HEK293 (cell line): ENCODE results near the gene UBAC2.

ENCODE experiments used
- CTCF ChIA-PET: fragments of 350-600 bp; formaldehyde crosslinking; extraction: SDS; loops from one replicate; lab custom pipeline; 2021; ENCODE audit warnings: antibody characterized with exemption; lab: Yijun Ruan, JAX
- POLR2A ChIA-PET: fragments of 300-600 bp; formaldehyde crosslinking; extraction: SDS; loops from one replicate; lab custom pipeline; 2020; ENCODE audit warnings: antibody characterized with exemption, inconsistent platforms; lab: Yijun Ruan, JAX
- H3K27ac ChIP-seq: fragments of 200-500 bp; sonication (Bioruptor generic); 2 replicates; pipeline ENCODE4 v1.5.1; 2014; ENCODE audit warnings: low read depth, low read length, control low read depth, inconsistent platforms; ENCODE audit errors: extremely low read depth
- H3K36me3 ChIP-seq, 2 experiments: fragments of 200-500 bp in 1 of 2; sonication (Bioruptor generic) in 1 of 2; 1 replicate in 1 of 2; 2 replicates in 1 of 2; pipeline ENCODE4 v1.5.1; 2014 to 2017; ENCODE audit warnings: inconsistent platforms in 2 of 2, low read length in 2 of 2; ENCODE audit not compliant: control insufficient read depth in 2 of 2, insufficient read depth in 1 of 2
- H3K4me1 ChIP-seq: fragments of 200-500 bp; sonication (Bioruptor generic); 2 replicates; pipeline ENCODE4 v1.5.1; 2014; ENCODE audit warnings: mild to moderate bottlenecking, low read length, inconsistent platforms; ENCODE audit not compliant: control insufficient read depth, insufficient read depth
- H3K4me3 ChIP-seq: 2 replicates; pipeline ENCODE4 v1.5.1; 2011; ENCODE audit warnings: low read depth, mild to moderate bottlenecking, control low read depth, low read length, moderate library complexity
- H3K9me3 ChIP-seq: fragments of 200-500 bp; sonication (Bioruptor generic); 2 replicates; pipeline ENCODE4 v1.5.1; 2014; ENCODE audit warnings: low read depth, low read length, inconsistent platforms; ENCODE audit not compliant: control insufficient read depth, insufficient read depth
- KLF9 ChIP-seq: fragments of 450-650 bp; formaldehyde crosslinking; IDR thresholded peaks from 2 replicates; pipeline ENCODE4 v1.5.1; 2016; ENCODE audit warnings: missing biosample characterization, missing genetic modification characterization, low read depth
- OVOL3 ChIP-seq: fragments of 450-650 bp; formaldehyde crosslinking; IDR thresholded peaks from 2 replicates; pipeline ENCODE4 v1.5.1; 2016; ENCODE audit warnings: missing biosample characterization, missing genetic modification characterization
- RBAK ChIP-seq: fragments of 450-650 bp; formaldehyde crosslinking; IDR thresholded peaks from 2 replicates; pipeline ENCODE4 v1.5.1; 2016; ENCODE audit warnings: missing biosample characterization, missing genetic modification characterization
- SCRT1 ChIP-seq: fragments of 450-650 bp; formaldehyde crosslinking; IDR thresholded peaks from 2 replicates; pipeline ENCODE4 v1.5.1; 2016; ENCODE audit warnings: missing biosample characterization, missing genetic modification characterization, borderline replicate concordance
- SCRT2 ChIP-seq: fragments of 450-650 bp; formaldehyde crosslinking; IDR thresholded peaks from 2 replicates; pipeline ENCODE4 v1.5.1; 2016; ENCODE audit warnings: missing biosample characterization, missing genetic modification characterization
- ZBTB17 ChIP-seq: fragments of 450-650 bp; formaldehyde crosslinking; IDR thresholded peaks from 2 replicates; pipeline ENCODE4 v1.5.1; 2016; ENCODE audit warnings: missing biosample characterization, missing genetic modification characterization
- ZFHX2 ChIP-seq: fragments of 450-650 bp; formaldehyde crosslinking; conservative IDR thresholded peaks from 2 replicates; pipeline ENCODE4 v1.5.1; 2016; ENCODE audit warnings: missing biosample characterization, missing genetic modification characterization
- ZFP69B ChIP-seq: fragments of 450-650 bp; formaldehyde crosslinking; IDR thresholded peaks from 2 replicates; pipeline ENCODE4 v1.5.1; 2016; ENCODE audit warnings: missing biosample characterization, missing genetic modification characterization
- ZNF114 ChIP-seq: fragments of 450-650 bp; formaldehyde crosslinking; IDR thresholded peaks from 2 replicates; pipeline ENCODE4 v1.5.0; 2017; ENCODE audit warnings: missing biosample characterization, missing genetic modification characterization
- ZNF146 ChIP-seq: fragments of 450-650 bp; formaldehyde crosslinking; IDR thresholded peaks from 2 replicates; pipeline ENCODE4 v1.5.1; 2016; ENCODE audit warnings: missing biosample characterization, missing genetic modification characterization
- ZNF184 ChIP-seq: fragments of 450-650 bp; IDR thresholded peaks from 2 replicates; pipeline ENCODE4 v1.5.1; 2018; ENCODE audit warnings: missing biosample characterization, mild to moderate bottlenecking, missing genetic modification characterization
- ZNF221 ChIP-seq: fragments of 450-650 bp; formaldehyde crosslinking; IDR thresholded peaks from 2 replicates; pipeline ENCODE4 v1.5.1; 2017; ENCODE audit warnings: missing biosample characterization, missing genetic modification characterization, borderline replicate concordance
- ZNF366 ChIP-seq: fragments of 450-650 bp; formaldehyde crosslinking; conservative IDR thresholded peaks from 2 replicates; pipeline ENCODE4 v1.5.1; 2016; ENCODE audit warnings: missing biosample characterization, missing genetic modification characterization
- ZNF404 ChIP-seq: fragments of 450-650 bp; formaldehyde crosslinking; IDR thresholded peaks from 2 replicates; pipeline ENCODE4 v1.5.1; 2017; ENCODE audit warnings: missing biosample characterization, missing genetic modification characterization
- ZNF426 ChIP-seq: fragments of 450-650 bp; formaldehyde crosslinking; IDR thresholded peaks from 2 replicates; pipeline ENCODE4 v1.5.1; 2017; ENCODE audit warnings: missing biosample characterization, missing genetic modification characterization, mild to moderate bottlenecking, inconsistent platforms, moderate library complexity
- ZNF510 ChIP-seq: fragments of 450-650 bp; formaldehyde crosslinking; IDR thresholded peaks from 2 replicates; pipeline ENCODE4 v1.5.1; 2018; ENCODE audit warnings: mild to moderate bottlenecking, missing genetic modification characterization, missing biosample characterization; ENCODE audit not compliant: insufficient replicate concordance
- ZNF555 ChIP-seq: fragments of 450-650 bp; formaldehyde crosslinking; conservative IDR thresholded peaks from 2 replicates; pipeline ENCODE4 v1.5.1; 2017; ENCODE audit warnings: missing biosample characterization, mild to moderate bottlenecking, missing genetic modification characterization, inconsistent platforms
- ZNF561 ChIP-seq: fragments of 450-650 bp; IDR thresholded peaks from 2 replicates; pipeline ENCODE4 v1.5.1; 2018; ENCODE audit warnings: missing biosample characterization, missing genetic modification characterization, borderline replicate concordance
- ZNF596 ChIP-seq: fragments of 450-650 bp; IDR thresholded peaks from 2 replicates; pipeline ENCODE4 v1.5.0; 2018; ENCODE audit warnings: missing biosample characterization, mild to moderate bottlenecking, missing genetic modification characterization, moderate library complexity
- ZNF677 ChIP-seq: fragments of 450-650 bp; IDR thresholded peaks from 2 replicates; pipeline ENCODE4 v1.5.0; 2018; ENCODE audit warnings: missing biosample characterization, mild to moderate bottlenecking, missing genetic modification characterization, moderate library complexity
- ZNF768 ChIP-seq: fragments of 450-650 bp; formaldehyde crosslinking; IDR thresholded peaks from 2 replicates; pipeline ENCODE4 v1.5.1; 2018; ENCODE audit warnings: missing biosample characterization, mild to moderate bottlenecking, missing genetic modification characterization
- ZNF830 ChIP-seq: fragments of 450-650 bp; IDR thresholded peaks from 2 replicates; pipeline ENCODE4 v1.5.0; 2018; ENCODE audit warnings: missing biosample characterization, missing genetic modification characterization, low read depth, mild to moderate bottlenecking, moderate library complexity
- ZNF843 ChIP-seq: fragments of 450-650 bp; formaldehyde crosslinking; IDR thresholded peaks from 2 replicates; pipeline ENCODE4 v1.5.1; 2016; ENCODE audit warnings: missing biosample characterization, missing genetic modification characterization
- TF ChIP-seq, protein P1 (sequence below): fragments of 450-650 bp; formaldehyde crosslinking; IDR thresholded peaks from 2 replicates; pipeline ENCODE4 v1.5.1; 2016; ENCODE audit warnings: missing biosample characterization, missing genetic modification characterization
- TF ChIP-seq, protein P2 (sequence below): fragments of 450-650 bp; formaldehyde crosslinking; IDR thresholded peaks from 2 replicates; pipeline ENCODE4 v1.5.1; 2016; ENCODE audit warnings: missing biosample characterization, missing genetic modification characterization
- TF ChIP-seq, protein P3 (sequence below): sonication (generic); formaldehyde crosslinking; IDR thresholded peaks from 2 replicates; pipeline ENCODE4 v1.8.1; 2022; ENCODE audit warnings: mild to moderate bottlenecking, moderate library complexity, missing genetic modification reagents
- TF ChIP-seq, protein P4 (sequence below): fragments of 450-650 bp; formaldehyde crosslinking; IDR thresholded peaks from 2 replicates; pipeline ENCODE4 v1.5.1; 2016; ENCODE audit warnings: missing biosample characterization, missing genetic modification characterization
- TF ChIP-seq, protein P5 (sequence below): fragments of 450-650 bp; formaldehyde crosslinking; IDR thresholded peaks from 2 replicates; pipeline ENCODE4 v1.5.1; 2016; ENCODE audit warnings: missing biosample characterization, missing genetic modification characterization

UBAC2 gene

DNA sequence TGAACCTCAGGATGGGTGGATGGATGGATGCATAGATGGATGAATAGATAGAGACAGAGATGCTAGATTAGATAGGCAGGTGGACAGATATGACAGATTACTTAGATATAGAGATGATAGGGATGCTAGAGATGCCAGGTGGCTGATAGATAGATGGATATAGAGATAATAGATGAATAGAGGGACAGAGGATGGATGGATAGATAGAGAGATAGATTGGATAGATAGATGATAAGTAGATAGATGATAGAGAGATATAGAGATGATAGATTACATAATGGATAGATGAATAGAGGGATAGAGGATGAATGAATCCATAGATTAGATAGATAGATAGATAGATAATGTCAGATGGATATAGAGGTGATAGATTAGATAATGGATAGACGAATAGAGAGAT, 212.2 kb downstream of the UBAC2 start:
- no peak for TF ChIP-seq SCRT1
- TF ChIP-seq ZNF404 (tag by site-specific recombination): no peak
- TF ChIP-seq ZNF366 (tag by site-specific recombination): peak; percentile 71
- TF ChIP-seq, protein P1, sequence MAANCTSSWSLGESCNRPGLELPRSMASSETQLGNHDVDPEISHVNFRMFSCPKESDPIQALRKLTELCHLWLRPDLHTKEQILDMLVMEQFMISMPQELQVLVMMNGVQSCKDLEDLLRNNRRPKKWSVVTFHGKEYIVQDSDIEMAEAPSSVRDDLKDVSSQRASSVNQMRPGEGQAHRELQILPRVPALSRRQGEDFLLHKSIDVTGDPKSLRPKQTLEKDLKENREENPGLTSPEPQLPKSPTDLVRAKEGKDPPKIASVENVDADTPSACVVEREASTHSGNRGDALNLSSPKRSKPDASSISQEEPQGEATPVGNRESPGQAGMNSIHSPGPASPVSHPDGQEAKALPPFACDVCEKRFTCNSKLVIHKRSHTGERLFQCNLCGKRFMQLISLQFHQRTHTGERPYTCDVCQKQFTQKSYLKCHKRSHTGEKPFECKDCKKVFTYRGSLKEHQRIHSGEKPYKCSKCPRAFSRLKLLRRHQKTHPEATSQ: no peak
- TF ChIP-seq KLF9 (tag by site-specific recombination): no peak
- peak; percentile 72 for TF ChIP-seq ZBTB17
- no peak for TF ChIP-seq OVOL3 (tag by site-specific recombination)
- TF ChIP-seq ZNF114 (tag by site-specific recombination): no peak
- no peak for TF ChIP-seq ZNF596 (tag by site-specific recombination)
- no peak for TF ChIP-seq ZNF146 (tag by site-specific recombination)
- Histone ChIP-seq H3K36me3 (no peaks in the 10 kb centered on the region), H3K27ac (no peak overlapping the region), H3K4me1 (no peaks in the 10 kb centered on the region), H3K9me3 (no peaks in the 10 kb centered on the region), H3K4me3 (no peak overlapping the region)
- ChIA-PET POLR2A (no interaction called here), CTCF (interaction anchor here (2.2 kb wide), 1 partner anchor 24 kb away, joined by 10 read pairs; no protein-coding TSS in a partner anchor)

DNA sequence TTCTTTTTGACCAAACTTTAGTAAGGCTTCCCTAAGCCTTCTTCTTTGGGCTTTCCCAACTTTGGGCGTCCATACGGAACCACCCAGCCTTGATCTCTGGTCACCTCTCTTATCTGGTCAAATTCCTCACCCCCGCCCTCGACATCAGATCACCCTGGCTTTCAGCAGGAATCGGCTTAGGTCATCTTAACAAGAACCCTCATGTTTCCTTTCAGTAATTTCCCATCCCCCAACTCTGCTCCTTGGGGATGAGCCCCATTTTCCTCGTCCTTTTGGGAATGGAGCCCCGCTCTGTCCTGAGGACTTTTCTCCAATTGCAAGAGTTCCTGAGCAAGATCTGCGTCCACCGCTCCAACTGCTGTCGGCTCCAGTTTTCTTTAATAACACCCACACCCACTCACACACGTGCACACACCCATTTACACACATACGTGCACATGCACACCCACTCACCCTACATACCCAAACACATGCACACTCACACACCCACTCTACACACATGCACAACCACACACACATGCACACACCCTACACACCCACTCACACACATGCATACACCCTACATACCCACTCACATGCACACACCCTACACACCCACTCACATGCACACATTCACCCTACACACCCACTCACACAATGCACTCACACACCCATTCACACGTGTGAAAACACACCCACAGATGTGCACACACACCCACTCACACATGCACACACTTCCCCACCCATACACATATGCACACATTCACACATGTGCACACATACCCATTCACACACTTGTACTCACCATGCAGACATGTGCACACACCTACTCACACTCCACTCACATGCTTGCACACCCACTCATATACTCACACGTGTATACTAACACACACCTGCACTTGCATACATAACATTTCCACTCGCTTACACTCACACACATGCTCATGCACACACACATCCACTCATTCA, 213.7 kb downstream of the UBAC2 start:
- no peak overlapping the region for H3K4me3 ChIP-seq
- H3K4me1 ChIP-seq: no peaks in the 10 kb centered on the region
- POLR2A ChIA-PET: no interaction called here
- no peaks in the 10 kb centered on the region for H3K9me3 ChIP-seq
- CTCF ChIA-PET: interaction anchor here (2.2 kb wide), 1 partner anchor 23 kb away, joined by 10 read pairs; no protein-coding TSS in a partner anchor
- H3K27ac ChIP-seq: no peak overlapping the region
- H3K36me3 ChIP-seq: no peaks in the 10 kb centered on the region
- TF ChIP-seq ZNF561 (tag by site-specific recombination): no peak
- TF ChIP-seq ZNF830 (tag by site-specific recombination): no peak
- peak; percentile 93 for TF ChIP-seq ZFHX2 (tag by site-specific recombination)
- no peak for TF ChIP-seq ZNF426 (tag by site-specific recombination)
- TF ChIP-seq ZNF221 (tag by site-specific recombination): no peak
- no peak for TF ChIP-seq ZNF677 (tag by site-specific recombination)
- no peak for TF ChIP-seq ZNF184 (tag by site-specific recombination)
- no peak for TF ChIP-seq ZFP69B (tag by site-specific recombination)
- TF ChIP-seq, protein P2, sequence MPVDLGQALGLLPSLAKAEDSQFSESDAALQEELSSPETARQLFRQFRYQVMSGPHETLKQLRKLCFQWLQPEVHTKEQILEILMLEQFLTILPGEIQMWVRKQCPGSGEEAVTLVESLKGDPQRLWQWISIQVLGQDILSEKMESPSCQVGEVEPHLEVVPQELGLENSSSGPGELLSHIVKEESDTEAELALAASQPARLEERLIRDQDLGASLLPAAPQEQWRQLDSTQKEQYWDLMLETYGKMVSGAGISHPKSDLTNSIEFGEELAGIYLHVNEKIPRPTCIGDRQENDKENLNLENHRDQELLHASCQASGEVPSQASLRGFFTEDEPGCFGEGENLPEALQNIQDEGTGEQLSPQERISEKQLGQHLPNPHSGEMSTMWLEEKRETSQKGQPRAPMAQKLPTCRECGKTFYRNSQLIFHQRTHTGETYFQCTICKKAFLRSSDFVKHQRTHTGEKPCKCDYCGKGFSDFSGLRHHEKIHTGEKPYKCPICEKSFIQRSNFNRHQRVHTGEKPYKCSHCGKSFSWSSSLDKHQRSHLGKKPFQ (tag by site-specific recombination): peak; percentile 75; the same call in 1 of the 2 replicates
- no peak for TF ChIP-seq RBAK (tag by site-specific recombination)
- no peak for TF ChIP-seq ZNF768 (tag by site-specific recombination)
- TF ChIP-seq, protein P3, sequence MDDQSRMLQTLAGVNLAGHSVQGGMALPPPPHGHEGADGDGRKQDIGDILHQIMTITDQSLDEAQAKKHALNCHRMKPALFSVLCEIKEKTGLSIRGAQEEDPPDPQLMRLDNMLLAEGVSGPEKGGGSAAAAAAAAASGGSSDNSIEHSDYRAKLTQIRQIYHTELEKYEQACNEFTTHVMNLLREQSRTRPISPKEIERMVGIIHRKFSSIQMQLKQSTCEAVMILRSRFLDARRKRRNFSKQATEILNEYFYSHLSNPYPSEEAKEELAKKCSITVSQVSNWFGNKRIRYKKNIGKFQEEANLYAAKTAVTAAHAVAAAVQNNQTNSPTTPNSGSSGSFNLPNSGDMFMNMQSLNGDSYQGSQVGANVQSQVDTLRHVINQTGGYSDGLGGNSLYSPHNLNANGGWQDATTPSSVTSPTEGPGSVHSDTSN (CRISPR knock-in tag): no peak
- TF ChIP-seq, protein P4, sequence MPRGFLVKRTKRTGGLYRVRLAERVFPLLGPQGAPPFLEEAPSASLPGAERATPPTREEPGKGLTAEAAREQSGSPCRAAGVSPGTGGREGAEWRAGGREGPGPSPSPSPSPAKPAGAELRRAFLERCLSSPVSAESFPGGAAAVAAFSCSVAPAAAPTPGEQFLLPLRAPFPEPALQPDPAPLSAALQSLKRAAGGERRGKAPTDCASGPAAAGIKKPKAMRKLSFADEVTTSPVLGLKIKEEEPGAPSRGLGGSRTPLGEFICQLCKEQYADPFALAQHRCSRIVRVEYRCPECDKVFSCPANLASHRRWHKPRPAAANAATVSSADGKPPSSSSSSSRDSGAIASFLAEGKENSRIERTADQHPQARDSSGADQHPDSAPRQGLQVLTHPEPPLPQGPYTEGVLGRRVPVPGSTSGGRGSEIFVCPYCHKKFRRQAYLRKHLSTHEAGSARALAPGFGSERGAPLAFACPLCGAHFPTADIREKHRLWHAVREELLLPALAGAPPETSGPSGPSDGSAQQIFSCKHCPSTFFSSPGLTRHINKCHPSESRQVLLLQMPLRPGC (tag by site-specific recombination): 0 out of 2 replicates have a peak, but pooled peaks have one; percentile 22
- peak; percentile 30; the same call in 1 of the 2 replicates for TF ChIP-seq KLF9 (tag by site-specific recombination)
- TF ChIP-seq, protein P5, sequence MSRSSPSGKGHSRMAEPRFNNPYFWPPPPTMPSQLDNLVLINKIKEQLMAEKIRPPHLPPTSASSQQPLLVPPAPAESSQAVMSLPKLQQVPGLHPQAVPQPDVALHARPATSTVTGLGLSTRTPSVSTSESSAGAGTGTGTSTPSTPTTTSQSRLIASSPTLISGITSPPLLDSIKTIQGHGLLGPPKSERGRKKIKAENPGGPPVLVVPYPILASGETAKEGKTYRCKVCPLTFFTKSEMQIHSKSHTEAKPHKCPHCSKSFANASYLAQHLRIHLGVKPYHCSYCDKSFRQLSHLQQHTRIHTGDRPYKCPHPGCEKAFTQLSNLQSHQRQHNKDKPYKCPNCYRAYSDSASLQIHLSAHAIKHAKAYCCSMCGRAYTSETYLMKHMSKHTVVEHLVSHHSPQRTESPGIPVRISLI (tag by site-specific recombination): no peak
- no peak for TF ChIP-seq ZNF510 (tag by site-specific recombination)
- TF ChIP-seq SCRT2: no peak
- no peak for TF ChIP-seq ZNF843 (tag by site-specific recombination)
- no peak for TF ChIP-seq ZNF555 (tag by site-specific recombination)
